ENCODE measurements around the gene WBP1.
"Not testable (repeated sequence)": the region's sequence is repeated elsewhere in the genome, so short reads cannot be mapped to it uniquely, and the experiment has no call there.

WBP1 gene

DNA sequence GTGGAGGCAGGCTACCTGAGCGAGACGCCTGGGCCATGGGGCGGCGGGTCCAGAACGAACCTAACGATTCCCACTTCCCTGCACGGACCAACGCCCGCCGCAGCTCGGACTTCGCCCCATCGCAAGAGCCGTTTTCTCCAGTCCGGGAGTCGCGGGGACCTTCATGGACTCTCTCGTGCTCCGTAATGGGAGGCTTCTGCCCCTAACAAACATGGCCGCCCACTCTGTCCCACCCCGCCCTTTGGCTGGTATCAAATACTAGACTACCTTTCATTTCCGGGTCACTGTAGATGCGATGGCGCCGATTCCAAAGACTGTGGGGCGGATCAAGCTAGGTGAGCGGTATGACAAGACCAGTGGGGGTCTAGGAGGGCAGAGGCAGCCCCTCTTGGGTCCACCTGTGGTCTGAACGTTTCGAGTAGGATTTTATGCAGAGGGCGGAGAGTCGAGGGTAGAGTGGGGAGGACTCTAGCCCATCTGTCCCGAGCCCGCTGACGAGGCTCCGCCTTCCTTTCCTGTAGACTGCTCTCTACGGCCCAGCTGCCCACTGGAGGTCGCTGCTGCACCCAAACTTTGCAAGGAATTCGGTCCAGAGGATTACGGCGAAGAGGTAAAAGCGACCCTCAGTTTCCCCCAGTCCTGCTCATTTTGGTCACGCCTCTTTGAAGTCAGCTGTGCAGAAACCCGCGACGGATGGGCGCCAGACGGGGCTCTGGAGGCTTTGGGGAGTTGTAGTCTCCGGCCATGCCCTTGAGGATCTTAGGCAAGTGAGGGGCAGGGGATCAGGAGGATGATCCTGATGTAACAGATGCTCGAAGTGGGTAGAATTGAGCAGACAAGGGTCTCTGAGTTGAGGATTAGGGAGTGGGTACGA, 24.8 kb downstream of the WBP1 start, which contains the start of the genes CCDC142 and TTC31:
CCDC142 (minus strand) TSS at position 198 of the 874 bp plus-strand sequence; CDS start at position 37, 161 bp downstream.
TTC31 (plus strand) TSS at position 281 of the 874 bp plus-strand sequence; CDS start at position 296, 15 bp downstream.
- peak; percentile 93 for DNase-seq

DNA sequence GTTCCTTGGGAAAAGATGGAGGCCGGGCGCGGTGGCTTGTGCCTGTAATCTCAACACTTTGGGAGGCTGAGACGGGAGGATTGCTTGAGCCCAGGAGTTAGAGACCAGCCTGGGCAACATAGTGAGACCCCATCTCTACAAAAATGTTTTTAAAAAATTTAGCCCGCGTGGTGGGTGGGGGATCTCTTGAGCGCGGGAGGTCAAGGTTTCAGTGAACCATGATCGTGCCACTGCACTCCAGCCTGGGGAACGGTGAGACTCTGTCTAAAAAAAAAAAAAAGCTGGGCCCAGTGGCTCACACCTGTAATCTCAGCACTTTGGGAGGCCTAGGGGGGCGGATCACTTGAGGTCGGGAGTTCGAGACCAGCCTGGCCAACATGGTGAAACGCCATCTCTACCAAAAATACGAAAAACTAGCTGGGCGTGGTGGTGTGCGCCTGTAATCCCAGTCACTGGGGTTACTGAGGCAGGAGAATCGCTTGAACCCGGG, 25.5 kb downstream of the WBP1 start:
- not testable (repeated sequence) for DNase-seq

DNA sequence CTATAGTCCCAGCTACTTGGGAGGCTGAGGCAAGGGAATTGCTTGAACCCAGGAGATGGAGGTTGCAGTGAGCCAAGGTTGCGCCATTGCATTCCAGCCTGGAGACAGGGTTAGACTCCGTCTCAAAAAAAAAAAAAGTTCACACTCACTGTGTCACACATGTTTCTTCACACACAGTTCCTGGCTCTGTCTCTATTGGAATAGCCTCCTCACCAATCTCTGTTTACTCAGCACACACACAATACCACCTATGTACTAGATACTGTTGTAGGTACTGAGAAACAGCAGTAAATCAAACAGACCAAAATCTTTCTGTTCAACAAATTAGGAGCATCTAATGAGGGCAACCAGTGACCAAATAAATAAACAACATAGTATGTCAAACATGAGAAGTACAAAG, 27.9 kb downstream of the WBP1 start:
- DNase-seq, result no peak

DNA sequence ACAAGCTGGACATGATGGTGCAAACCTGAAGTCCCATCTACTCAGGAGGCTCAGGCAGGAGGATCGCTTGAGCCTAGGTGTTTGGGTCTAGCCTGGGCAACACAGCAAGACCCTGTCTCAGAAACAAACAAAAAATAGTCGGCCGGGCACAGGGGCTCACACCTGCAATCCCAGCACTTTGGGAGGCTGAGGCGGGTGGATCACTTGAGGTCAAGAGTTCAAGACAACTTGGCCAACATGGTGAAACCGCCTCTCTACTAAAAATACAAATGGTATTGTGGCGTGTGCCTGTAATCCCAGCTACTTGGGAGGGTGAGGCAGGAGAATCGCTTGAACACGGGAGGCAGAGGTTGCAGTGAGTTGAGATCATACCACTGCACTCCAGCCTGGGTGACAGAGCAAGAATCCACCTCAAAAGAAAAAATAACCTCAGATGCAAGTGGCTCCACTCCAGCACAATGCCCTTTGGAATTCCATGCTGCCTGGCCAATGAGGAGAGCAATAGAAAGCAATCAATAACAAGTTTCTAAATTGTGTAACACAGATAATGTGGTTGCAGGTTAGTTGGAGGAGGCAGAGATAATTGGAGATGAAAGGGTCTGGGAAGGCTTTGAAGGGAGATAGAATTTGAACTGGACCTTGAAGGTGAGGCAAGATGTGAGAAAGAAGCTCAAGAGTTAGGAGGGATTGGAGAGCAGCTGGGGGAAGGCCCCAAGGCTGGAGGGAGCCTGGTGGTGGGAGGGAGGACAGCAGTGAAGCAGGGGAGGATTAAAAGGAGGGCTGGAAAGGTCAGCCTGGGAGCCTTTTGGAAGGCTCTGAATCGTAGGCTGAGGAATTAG, 30.6 kb downstream of the WBP1 start:
- no peak for DNase-seq

DNA sequence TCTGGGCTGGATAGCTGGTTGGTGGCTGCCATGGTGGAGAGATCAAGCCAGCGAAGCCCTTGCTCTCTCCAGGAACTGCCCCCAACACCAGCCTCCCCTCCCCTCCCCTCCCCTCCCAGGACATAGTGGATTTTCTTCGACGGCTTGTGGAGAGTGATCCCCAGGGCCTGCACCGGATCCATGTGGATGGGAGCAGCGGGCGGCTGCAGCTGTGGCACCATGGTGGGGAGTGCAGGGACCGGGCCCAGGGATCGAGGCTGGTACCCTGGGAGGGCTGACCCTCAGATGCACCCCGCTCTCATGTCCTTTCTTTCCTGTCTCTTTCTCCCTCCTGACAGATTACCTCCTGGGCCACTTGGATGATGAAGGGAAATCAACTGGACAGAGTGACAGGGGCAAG, 31.7 kb downstream of the WBP1 start:
- no peak for DNase-seq

DNA sequence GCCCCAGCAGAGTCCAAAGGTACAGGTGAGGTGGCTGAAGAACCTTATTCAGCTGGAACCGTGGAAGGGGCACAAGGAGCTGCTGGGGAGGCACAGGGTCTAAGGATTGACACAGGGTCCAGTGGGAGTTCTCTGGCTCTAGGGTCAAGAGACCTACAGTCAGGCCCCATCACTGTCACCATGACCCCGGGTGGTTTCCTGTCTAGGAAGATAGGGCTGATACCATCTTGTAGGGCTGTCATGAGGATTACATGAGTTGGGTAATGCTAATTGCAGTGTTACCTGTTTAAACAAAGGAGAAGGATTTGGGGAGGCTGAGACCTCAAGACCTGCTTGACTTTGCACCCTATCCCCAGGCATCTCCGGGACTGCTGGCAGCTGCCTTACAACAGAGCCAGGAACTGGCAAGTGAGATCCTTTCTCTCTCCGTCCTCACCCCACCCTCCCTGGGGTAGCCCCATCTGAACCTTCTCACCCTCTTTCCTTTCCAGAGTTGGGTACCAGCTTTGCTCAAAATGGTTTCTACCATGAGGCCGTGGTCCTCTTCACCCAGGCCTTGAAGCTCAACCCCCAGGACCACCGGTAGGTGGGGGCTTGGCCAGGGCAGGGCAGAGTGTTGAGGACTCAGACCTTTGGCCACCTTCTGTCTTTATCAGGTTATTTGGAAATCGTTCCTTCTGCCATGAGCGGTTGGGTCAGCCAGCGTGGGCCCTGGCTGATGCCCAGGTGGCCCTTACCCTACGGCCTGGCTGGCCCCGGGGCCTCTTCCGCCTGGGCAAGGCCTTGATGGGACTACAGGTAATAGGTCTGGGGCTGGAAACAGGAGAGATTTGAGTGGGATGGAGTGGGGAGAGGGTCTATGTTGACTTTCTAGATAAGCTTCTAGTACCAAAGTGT, 33.7 kb downstream of the WBP1 start:
- DNase-seq, result no peak

DNA sequence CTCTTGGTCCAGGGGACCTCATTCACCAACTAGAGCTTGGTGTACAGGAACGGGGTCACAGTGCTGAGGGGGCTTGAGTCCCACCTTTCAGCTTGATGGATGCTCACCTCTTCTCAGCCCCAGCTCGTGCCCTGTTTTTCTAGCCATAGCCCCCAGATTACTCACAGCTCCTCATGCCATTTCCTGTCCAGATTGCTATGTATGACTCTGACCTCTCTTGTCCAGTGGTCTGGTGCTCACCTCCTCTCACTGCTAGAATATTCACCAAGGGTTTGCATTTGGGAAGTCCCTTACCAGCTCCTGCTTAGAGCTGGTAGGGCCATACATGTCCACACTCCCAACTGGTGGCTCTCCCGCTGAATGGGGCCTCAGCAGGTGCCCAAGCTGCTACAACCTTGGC, 35.3 kb downstream of the WBP1 start:
- no peak for DNase-seq

DNA sequence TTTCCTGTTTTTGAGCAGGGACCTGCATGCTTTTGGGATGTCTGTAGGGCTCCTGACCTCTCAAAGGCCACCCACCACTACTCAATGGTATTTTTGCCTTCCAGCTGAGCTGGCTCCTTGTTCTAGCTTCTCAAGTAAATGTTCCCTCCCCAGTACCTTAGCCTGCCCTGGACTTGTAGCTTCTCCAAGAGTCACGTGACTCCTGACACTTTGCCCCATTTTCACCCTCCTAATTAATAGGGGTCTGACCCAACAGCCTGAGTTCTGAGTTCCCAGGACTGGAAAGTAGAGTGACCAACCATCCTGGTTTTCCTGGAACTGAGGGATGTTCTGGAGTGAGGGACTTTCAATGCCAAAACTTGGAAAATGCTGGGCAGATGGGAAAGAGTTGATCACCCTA, 37.2 kb downstream of the WBP1 start:
- no peak for DNase-seq

DNA sequence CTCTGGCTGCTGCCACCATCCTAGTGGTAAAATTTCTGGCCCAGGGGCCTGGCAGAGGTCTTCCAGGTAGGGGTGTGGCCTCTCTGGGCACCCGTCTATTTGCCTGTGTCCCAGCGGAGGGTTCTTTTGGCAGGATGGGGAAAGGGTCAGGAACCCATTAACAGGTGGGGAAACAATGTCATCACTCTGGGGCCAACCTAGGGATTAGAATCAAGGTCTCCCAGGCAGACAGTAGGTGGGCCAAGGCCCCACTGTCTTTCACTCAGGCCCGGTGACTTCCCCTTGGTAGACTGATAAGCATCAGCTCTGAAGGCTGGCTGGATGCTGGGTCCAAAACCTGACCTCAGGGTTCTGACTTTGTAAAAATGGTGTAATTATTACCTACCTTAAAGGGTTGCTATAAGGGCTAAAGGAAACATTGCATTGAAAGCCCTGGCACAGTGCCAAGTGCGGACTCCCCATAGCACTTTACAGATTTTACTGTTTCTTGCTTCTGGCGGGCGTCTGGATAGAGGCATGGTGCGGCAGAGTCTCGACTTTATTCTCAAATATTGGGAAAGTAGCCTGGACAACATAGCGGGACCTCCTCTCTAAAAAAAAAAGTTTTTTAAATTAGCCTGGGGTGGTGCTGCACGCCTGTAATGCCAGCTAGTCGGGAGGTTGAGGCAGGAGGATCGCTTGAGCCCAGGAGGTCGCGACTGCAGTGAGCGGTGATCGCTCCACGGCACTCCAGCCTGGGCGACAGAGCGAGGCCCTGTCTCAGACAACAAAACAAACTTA, 38.9 kb downstream of the WBP1 start:
- no peak for DNase-seq

DNA sequence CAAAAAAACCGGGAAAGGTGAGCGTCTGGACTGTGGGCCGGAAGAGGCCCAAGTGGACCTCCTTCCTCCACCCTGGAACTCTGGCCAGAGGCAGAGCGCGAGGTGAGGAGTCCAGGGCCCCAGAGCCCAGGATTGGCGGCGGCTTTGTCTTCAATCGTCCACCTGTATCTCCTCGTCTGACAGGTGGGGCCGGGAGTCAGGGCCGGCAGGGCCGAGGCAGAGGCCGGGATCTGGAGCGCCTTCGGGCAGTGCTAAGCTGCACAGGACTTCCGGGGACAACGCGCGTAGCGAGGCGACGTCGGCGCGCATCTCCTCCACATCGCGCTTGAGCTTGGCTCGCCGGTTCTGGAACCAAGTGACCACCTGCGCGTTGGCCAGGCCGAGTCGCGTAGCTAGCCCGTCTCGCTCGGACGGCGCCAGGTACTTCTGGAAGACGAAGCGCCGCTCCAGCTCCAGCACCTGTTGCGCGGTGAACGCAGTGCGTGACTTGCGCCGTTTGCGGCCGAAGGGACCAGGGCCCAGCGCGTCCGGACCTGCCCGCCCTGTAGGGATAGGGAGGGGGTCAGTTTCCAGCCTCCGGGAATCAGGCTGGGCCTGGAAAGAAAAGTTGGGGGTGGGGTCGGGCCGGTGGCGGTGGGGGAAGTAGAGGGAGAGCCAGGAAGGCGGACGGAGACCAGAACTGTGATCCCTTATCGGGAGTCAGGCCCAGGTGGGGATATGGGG, 39.7 kb downstream of the WBP1 start:
- no peak for DNase-seq

DNA sequence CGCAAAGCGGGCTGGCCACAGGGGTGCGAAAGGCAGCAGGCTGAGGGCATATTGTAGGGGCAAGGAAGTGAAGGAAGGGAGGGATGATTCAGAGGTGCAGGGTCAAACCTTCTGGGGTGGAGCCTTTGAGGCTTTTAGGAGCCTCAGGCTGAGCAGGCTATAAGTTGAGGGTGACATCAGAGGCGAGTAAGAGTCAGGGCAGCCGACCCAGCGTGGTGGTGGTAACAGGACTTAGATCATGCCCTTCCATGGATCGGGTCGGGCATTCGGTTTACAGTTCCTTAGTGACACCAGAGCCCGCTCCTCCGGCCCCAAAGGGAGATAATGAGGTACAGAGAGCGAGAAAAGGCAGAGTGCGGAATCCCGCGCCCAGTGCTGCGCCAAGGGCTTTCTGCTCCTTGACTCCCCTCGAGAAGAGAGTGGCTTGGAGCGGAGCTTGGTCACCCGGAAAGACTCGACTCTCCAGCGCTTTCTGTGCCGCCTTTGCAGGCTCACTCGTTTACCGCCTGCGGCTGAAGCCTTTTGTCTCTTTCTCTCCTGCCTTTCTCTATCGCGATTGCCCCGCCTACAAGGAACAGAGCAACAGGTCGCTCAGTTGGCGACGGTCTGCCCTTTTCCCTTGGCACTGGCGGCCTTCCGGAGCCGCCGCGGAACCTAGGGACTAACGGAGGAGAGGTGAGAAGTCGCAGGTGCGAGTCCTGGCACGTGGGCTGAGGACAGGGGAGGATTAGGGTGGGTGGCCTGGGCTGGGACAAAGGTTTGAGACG, 40.4 kb downstream of the WBP1 start:
- no peak for DNase-seq

DNA sequence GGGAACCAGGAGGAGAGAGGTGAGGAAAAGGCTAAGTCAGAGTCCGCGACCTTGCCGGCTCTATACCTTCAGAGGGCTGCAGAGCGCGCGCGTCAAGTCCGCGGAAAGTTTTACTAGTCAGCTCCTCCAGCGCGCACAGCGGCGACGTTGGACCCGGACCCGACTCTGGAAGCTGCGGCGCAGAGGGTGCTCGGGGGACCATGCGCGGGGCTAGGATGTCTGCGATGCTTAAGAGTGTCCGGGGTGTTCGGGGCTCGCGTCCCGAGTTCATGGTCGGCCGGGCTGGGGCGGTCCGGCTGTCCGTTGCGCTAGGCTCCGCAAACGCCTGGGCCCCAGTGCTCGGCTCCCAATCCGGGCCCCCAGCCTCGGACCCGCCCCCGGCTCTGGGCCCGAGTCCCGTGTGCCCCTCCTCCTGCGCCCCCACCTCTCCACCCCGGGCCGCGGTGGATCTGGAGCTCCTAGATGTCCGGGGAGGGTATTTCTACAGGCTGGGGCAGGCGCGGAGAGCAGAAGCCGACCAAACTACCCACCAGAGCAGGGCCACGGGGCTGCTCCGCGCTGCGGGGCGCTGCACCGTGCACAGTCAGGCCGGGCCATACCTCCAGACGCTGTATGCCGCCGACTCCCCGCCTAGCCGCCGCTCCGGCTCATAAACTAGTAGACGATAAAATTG, 41.2 kb downstream of the WBP1 start, which contains the start of gene LBX2:
LBX2 (minus strand) TSS at position 337 of the 673 bp plus-strand sequence; CDS start at position 271, 66 bp downstream.
- DNase-seq, result no peak

DNA sequence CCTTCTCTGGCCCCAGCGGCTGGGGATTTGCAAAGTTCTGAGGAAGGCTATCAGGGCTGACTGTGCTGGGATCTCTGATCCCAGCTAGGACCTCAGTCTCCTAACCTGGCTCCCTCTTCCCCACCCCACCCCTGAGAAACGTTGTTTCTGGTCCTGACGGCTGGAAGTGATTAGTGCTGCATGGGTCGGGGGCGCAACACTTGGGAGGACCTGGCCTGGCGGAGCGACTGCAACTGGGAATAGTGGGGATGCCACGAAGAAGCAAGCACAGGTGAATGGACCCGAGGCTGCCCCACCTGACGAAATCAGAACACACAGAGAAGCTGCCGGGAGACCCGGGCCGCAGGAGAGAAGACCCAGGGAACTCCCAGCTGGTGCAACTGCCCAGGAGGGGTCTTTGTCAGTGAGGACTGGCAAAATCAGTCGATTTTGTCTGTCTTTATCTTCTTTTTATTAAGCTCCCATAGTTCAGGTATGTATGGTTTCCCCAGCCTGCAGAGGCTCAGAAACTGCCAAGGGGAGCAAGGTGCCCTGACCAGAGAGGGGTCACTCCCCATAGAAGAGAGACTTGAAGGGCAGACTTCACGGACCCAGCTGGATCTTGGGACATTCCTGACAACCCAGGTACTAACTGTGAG, 41.8 kb downstream of the WBP1 start:
- DNase-seq, result no peak

DNA sequence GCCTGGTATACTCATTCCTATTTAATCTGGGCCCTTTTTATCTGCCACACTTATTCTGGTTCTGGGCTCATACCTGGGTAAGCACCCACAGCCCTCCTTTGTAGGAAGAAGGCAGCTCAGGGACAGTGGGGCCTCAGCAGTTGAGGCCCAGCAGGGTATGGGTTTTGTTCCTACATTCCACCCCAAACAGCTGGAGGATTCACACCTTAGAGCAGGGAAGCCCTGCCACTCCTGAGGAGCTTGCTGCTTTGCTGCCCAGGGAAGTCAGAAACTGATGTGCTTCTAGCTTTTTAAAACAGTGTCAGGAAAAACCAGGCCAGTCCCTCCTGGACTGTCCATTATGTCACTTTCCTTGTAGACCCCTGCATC, 42.3 kb downstream of the WBP1 start:
- DNase-seq, result no peak

DNA sequence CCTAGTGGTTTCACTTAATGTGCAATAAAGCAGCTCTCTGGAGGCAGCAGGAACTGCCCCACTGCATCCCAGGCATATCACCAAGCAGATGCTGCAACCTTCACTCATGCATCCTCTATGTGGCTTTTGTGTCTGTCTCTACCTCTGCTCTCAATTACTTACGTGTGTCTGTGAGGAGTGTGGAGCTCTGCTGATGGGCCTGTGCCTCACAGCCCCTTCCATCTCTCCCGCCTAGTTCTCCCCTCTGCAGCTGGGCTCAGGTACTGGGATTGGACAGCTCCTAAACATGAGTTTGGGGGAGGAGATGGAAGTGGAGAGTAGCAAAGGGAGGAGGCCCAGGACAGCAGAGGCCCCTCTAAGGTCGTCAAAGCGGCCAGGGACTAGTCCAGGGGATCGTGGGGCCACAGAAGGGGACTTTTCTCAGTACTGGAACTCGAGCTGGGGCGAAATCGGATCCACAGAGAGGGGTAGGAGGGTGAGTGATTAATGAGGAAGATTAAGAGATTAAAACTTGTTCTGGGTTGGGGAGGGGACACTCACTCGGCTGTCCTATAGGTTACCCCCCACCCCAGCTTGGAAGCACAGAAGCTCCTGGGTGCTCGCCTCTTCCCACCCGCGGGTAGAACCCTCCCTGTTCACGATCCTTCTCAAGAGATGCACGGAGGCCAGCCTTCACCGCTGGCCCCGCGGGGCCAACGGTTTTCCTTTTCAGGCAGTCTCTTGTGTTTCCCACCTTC, 43.3 kb downstream of the WBP1 start:
- DNase-seq, result no peak

DNA sequence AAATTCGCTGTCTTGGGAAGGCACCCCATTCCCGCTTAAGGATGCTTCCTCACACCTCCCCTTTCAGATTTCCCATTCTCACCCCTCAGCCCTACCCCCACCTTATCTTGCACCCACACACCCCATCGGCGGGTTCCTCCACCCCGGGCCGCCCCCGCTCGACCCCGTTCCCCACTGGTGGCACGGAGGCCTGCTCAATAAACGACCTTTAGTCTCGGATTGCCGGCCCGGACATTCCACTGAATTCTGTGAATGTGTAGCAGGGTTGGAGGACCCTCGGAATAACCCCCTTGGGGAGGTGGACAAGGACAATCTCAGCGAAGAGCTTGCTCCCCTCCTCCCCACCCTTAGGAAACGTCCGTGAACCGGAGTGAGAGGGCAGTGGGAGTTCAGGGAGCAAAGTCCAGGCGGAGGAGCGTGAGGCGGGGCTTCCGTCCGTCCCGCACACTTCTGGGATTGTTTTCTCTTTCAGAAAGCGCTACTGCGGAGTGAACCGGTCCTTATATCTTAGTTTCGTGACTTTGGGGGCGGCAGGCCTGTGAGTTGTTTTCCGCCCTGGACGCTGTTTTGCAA, 44.0 kb downstream of the WBP1 start:
- no peak for DNase-seq

DNA sequence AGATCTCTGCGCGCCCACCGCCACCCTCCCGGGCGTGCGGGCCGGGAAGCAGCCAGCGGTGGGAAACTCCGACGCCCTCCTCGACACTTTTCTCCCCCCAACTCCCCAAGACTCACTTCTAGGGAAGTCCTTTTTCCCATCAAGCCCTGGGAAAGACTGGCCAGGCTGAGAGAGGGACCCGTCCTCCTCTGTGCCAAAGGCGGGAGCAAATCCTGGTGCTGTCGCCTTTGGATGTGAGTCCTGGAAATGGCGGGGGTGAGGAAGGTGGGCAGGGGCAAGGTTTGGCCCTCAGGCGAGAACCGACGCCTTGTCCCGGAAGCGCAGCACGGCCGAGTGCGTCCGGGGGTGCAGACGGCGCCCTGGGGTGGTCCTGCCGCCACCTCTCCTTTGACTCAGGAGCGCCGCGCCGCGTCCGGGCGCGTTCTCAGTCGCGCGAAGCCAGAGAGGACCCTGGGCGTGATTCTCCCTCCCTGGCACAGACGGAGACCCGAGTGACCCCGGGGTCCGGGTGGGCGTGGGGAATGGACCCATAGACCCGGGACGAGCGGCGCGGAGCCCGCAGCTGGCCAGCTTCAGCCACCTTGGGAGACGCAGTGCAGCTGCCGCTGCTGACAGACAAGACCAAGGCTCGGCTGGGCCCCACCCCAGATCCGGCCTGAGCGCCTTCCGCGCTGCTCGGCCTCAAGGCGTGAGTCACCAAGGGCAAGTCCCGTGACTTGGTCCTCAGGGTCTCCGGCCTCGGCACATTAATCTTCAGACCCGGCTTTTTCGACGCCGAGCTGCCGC, 44.7 kb downstream of the WBP1 start:
- peak; percentile 71 for DNase-seq

All from CD4-positive, alpha-beta T cell treated with Interferon gamma for 1 hour (primary cell).